Activated T-helper 17 cell treated with anti-CD3 and anti-CD28 coated beads, Interleukin-2, amount 50 U/mL, for 72 hours (primary cell): ENCODE data around the gene TDRD3. TPM values are rescaled to one million over a fixed set of nuclear protein-coding genes. Genes with fewer than 3 reads are reported as not detected.

ENCODE experiments used
- ATAC-seq: fragments of 150-1000 bp; cut with Tn5 transposase; replicated peaks from 2 replicates; pipeline ENCODE4 v1.10.0; 2021; ENCODE audit warnings: mild to moderate bottlenecking, moderate library complexity
- H3K27ac Mint-ChIP-seq: one replicate; pipeline ENCODE4 v1.8.0; 2022; ENCODE audit warnings: mixed read lengths
- H3K27me3 Mint-ChIP-seq: one replicate; pipeline ENCODE4 v1.8.0; 2022; ENCODE audit warnings: mixed read lengths
- H3K36me3 Mint-ChIP-seq: one replicate; pipeline ENCODE4 v1.8.0; 2022; ENCODE audit warnings: low read depth, mild to moderate bottlenecking, mixed read lengths
- H3K4me1 Mint-ChIP-seq: one replicate; pipeline ENCODE4 v1.8.0; 2022; ENCODE audit warnings: mixed read lengths
- H3K4me3 Mint-ChIP-seq: one replicate; pipeline ENCODE4 v1.8.0; 2022; ENCODE audit warnings: mild to moderate bottlenecking, mixed read lengths
- H3K9me3 Mint-ChIP-seq: one replicate; pipeline ENCODE4 v1.8.0; 2022; ENCODE audit warnings: mixed read lengths
- total RNA-seq, 2 donors: library from RNA; stranded (reverse); gene quantifications; one replicate each; pipeline ENCODE4 v1.2.3, GENCODE V29; 2022

The TDRD3 gene
- total RNA-seq, 2 donors from 2014 or later = 16.7 to 17.3 TPM

DNA sequence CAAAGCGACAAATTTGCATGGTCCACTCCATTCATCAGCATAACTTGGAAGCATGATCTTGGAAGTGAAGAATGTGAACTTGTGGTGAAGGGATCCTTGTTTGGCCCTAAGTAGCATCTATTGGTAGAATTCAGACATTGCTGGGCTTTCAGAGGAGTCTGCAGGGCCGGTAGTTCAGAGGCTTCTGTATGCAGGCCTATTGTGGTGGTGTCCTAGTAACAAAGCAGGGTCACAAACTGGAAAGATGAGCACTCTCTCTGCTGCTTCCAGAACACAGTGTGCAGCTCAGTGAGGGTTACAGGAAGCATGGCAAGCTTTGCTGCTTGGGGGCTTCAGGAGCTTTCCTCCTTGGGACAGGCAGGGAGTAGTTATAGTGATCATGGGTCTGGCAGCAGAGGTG is 206.0 kb downstream of the TDRD3 start:
- no peak overlapping the region for H3K27ac Mint-ChIP-seq
- H3K4me1 Mint-ChIP-seq = no peaks in the 10 kb centered on the region
- ATAC-seq = no peak
- H3K36me3 Mint-ChIP-seq = no peaks in the 10 kb centered on the region
- peaks cover under 1% of the 10 kb centered on the region for H3K27me3 Mint-ChIP-seq
- no peaks in the 10 kb centered on the region for H3K9me3 Mint-ChIP-seq
- no peak overlapping the region for H3K4me3 Mint-ChIP-seq

DNA sequence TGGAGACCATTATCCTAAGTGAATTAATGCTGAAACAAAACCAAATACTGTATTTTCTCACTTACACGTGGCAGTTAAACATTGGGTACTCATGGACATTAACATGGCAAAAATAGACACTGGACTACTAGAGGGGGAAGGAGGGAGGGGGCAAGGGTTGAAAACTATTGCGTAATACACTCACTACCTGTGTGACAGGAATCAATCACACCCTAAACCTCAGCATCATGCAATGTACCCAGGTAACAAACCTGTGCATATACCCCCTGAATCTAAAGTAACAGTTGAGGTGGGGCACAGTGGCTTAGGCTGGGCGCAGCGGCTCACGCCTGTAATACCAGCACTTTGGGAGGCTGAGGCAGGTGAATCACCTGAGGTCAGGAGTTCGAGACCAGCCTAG is 207.0 kb downstream of the TDRD3 start:
- H3K27ac Mint-ChIP-seq = no peak overlapping the region
- H3K36me3 Mint-ChIP-seq = no peaks in the 10 kb centered on the region
- no peak for ATAC-seq
- H3K9me3 Mint-ChIP-seq = no peaks in the 10 kb centered on the region
- no peak overlapping the region for H3K4me3 Mint-ChIP-seq
- no peaks in the 10 kb centered on the region for H3K27me3 Mint-ChIP-seq
- H3K4me1 Mint-ChIP-seq = no peaks in the 10 kb centered on the region

DNA sequence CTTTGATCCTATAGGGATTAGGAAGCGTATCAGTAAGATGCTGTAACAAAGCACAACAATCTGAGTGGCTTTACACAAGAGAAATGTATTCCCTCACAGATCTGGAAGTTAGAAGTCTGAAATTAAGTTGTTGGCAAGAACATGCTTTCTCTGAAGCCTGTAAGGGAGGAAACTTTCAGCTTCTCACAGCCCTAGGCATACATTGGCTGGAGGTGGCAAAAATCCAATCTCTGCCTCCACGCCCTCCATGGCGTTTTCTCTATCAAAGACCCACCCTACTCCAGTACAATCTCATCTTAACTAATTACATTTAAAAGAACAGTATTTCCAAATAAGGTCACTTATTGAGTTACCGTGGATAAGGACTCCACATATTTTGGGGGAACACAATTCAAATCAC is 211.9 kb downstream of the TDRD3 start:
- H3K4me1 Mint-ChIP-seq = no peaks in the 10 kb centered on the region
- H3K4me3 Mint-ChIP-seq = no peak overlapping the region
- ATAC-seq = no peak
- peaks cover 3% of the 10 kb centered on the region for H3K27me3 Mint-ChIP-seq
- H3K27ac Mint-ChIP-seq = no peak overlapping the region
- H3K36me3 Mint-ChIP-seq = no peaks in the 10 kb centered on the region
- H3K9me3 Mint-ChIP-seq = no peaks in the 10 kb centered on the region

DNA sequence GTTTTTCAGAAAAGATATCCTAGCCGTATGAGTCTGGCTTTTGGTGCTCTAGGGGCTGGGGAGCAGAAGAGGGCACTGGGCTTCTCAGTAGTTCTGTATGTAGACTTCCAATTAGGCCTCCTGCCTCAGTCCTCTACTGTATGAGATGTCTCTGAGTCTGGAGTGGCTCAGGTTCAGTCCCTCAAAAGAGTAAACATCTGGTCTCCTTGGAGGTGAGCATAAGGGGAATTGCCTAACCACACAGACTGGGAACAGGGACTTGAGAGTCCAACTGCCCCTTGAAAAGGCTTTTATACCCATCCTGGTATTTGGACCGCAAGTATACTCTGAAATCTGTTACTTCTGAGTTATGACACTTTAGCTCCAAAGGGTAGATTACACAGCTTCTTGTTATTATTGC is 214.5 kb downstream of the TDRD3 start:
- Mint-ChIP-seq H3K4me1 (no peaks in the 10 kb centered on the region), H3K4me3 (no peak overlapping the region), H3K36me3 (no peaks in the 10 kb centered on the region), H3K27ac (no peak overlapping the region), H3K9me3 (no peaks in the 10 kb centered on the region), H3K27me3 (peaks cover 4% of the 10 kb centered on the region)
- ATAC-seq = no peak

DNA sequence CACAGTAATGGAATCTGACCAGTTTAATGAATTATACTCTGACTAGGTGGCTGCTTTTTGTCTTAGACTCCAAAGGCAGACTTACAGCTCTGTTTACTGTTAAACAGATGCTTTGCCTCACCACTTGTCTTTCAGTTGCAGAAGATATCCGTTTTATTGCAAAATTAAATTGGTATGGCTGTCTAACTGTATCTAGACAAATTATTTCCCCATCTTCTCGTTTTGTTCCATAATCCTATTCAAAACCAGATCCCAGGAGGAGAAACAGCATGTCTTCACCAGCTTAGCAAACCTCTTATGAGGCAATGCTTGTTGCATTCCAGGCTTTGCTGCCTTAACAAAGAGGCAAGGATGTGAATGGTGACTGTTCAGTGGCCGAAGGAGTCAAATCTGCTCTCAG is 215.6 kb downstream of the TDRD3 start:
- Mint-ChIP-seq H3K9me3 (no peaks in the 10 kb centered on the region), H3K27ac (no peak overlapping the region), H3K4me3 (no peak overlapping the region), H3K36me3 (no peaks in the 10 kb centered on the region), H3K27me3 (peaks cover 11% of the 10 kb centered on the region), H3K4me1 (no peaks in the 10 kb centered on the region)
- ATAC-seq = no peak

DNA sequence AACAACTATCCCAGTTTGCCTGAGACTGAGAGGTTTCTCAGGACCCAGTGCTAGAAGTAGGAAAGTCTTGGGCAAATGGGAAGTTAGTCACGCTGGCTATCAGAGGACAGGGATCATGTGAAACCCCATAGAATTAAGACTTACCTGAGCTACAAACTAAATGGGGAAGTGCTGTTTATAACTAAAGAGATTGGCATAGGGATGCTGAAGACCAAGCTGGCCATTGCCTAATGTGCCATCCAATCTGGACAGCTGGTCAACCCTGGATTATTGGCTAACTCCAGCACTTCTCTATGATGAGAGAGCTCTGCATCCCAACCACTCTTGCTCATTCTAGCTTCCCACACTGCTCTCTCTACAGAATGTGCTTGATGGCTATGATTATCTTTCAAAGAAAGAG is 216.1 kb downstream of the TDRD3 start:
- Mint-ChIP-seq H3K27me3 (peaks cover 12% of the 10 kb centered on the region), H3K4me1 (no peaks in the 10 kb centered on the region), H3K27ac (no peak overlapping the region), H3K36me3 (no peaks in the 10 kb centered on the region), H3K4me3 (no peak overlapping the region), H3K9me3 (no peaks in the 10 kb centered on the region)
- ATAC-seq = no peak

DNA sequence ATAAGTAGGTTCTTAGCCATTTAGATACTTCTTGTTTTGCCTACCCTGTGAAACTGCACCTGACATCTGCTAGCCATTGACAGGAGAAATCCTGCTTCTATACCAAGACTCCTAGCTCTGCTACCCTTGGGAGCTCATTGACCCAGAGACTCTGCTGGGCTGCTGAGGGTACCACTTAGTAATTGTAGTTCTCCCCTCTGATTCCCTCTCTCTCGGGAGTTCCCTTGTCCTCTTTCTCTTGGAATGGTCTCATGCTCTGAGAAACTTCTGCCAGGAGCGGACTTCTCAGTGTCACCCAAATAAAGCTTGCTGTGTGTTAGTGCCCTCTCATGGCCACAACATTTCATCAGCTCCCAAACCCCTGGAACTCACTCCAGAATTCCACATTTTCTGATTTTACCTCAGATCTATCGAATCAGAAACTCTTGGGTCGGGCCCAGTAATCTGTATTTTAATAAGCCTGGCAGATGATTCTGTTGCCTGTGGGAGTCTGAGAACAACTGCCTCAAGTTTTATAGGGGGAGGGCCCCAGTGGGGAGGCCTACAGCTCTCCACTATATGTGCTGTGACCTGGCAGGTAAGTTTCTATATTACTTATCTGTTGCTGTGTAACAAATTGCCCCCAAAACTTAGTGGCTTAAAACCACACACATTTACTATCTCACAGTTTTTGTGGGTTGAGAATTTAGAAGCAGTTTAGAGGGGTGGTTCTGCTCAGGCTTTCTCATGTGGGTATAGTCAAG is 221.1 kb downstream of the TDRD3 start:
- Mint-ChIP-seq H3K9me3 (no peaks in the 10 kb centered on the region), H3K27ac (no peak overlapping the region), H3K27me3 (peaks cover 19% of the 10 kb centered on the region), H3K4me3 (no peak overlapping the region), H3K36me3 (no peaks in the 10 kb centered on the region), H3K4me1 (no peaks in the 10 kb centered on the region)
- ATAC-seq = no peak

DNA sequence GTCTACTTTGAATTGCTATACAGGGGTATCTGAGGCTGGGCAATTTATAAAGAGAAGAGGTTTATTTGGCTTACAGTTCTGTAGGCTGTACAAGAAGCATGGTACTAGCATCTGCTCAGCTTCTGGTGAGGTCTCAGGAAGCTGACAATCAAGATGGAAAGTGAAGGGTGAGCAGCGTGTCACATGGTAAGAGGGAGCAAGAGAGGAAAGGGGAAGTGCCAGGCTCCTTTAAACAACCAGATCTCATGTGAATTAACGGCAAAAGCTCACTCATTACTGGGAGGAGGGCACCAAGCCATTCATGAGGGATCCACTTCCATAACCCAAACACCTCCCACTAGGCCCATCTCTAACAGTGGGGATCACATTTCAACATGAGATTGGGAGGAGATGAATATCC is 222.4 kb downstream of the TDRD3 start:
- H3K27me3 Mint-ChIP-seq = peaks cover 19% of the 10 kb centered on the region
- no peaks in the 10 kb centered on the region for H3K36me3 Mint-ChIP-seq
- H3K4me3 Mint-ChIP-seq = no peak overlapping the region
- H3K27ac Mint-ChIP-seq = no peak overlapping the region
- no peaks in the 10 kb centered on the region for H3K9me3 Mint-ChIP-seq
- ATAC-seq = no peak
- H3K4me1 Mint-ChIP-seq = no peaks in the 10 kb centered on the region

DNA sequence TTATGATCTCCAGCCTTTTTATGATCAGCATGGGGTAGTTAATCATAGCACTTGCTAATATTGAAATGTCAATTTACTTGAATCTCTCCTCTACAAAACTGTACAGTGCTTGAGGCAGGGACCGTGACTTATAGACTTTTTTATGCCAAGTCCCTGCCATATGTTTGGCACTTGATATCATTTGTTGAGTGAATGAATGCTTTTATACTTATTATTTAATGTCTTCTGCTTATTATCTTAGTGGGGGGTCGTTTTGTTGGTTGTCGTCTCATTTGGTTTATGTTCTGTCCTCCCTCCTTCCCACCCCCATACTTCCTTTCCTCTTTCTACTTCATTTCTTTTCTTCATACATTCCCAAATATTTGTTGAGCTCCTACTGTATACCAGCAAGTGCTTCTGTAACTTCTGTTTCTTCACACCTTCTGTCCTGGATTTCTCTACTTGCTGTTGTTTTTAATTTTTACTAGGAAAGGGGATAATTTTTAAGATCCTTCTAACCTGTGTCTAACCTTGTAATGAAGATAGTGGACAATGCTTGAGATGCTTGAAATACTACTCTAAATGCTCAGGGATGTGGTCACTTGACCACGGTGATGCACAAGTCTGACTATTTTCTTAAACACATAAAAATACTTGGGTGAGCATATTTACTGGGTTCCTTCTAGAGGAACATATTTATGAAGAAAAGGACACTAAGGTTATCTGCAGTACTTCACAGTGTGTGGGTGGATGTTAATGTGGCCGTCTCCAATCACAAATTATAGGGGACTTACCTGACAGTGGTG is 223.8 kb downstream of the TDRD3 start:
- H3K36me3 Mint-ChIP-seq = no peaks in the 10 kb centered on the region
- no peak for ATAC-seq

DNA sequence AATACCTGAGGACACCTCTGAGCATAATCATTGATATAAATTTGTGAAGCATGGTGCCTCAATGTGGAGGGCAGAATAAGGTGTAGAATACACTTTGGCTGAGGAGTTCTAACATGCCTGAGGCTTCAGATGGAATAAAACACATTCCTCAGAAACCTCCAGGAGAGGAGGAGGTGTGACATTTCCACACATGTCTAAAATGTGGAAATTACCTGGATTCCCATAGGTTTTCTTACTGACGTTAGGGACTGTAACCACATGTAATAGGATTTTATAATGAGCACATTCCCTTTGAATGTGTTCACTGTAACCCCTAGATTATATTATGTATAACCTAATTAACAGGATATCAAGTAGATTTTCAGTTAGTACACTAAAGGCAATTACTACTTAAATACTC is 226.1 kb downstream of the TDRD3 start:
- Mint-ChIP-seq H3K27me3 (peaks cover 19% of the 10 kb centered on the region), H3K27ac (no peak overlapping the region), H3K4me1 (no peaks in the 10 kb centered on the region), H3K36me3 (no peaks in the 10 kb centered on the region), H3K9me3 (no peaks in the 10 kb centered on the region), H3K4me3 (no peak overlapping the region)
- ATAC-seq = no peak

More for the DNA sequence above, 223.8 kb downstream of the TDRD3 start:
- Mint-ChIP-seq H3K27ac (no peak overlapping the region), H3K9me3 (no peaks in the 10 kb centered on the region), H3K4me3 (no peak overlapping the region), H3K4me1 (no peaks in the 10 kb centered on the region), H3K27me3 (peaks cover 28% of the 10 kb centered on the region)

Other genes with a start within 250 kb of the TDRD3 start
- gene DIAPH3, start 233.3 kb upstream of the TDRD3 start, total RNA-seq = 10 to 100 TPM; 23.8 to 31.0 TPM